K562 treated with DMSO at 1 percent for 4 hours (cell line): Measurements from ENCODE around the gene RAB21. TPM values are rescaled to one million over a fixed set of nuclear protein-coding genes. Genes with fewer than 3 reads are reported as not detected.

Experiments used
- total RNA-seq: library from RNA; unstranded; fragments of 300-600 nt; gene quantifications from 2 replicates; pipeline ENCODE4 v1.2.3, GENCODE V29; 2022; ENCODE audit not compliant: insufficient read depth

The RAB21 gene
- 7.8 and 9.0 TPM in 2 replicates for total RNA-seq

GRCh38 chr12:71754461-71755145 is at the start of gene RAB21:
Gene RAB21, plus strand, starts transcription at chr12:71754863. Its CDS starts 267 bp downstream, at chr12:71755130.

Other genes with a start within 250 kb of the RAB21 start
- 15.1 and 25.9 TPM in 2 replicates for gene ZFC3H1, start 91.0 kb upstream of the RAB21 start, total RNA-seq
- 4.4 and 4.7 TPM in 2 replicates for gene THAP2, start 90.6 kb upstream of the RAB21 start, total RNA-seq
- gene TMEM19, start 68.8 kb upstream of the RAB21 start, total RNA-seq: 5.2 and 6.5 TPM in 2 replicates
- gene TBC1D15, start 84.9 kb downstream of the RAB21 start, total RNA-seq: 21.4 and 25.7 TPM in 2 replicates
- not detected in 2 replicates for gene TPH2, start 184.0 kb downstream of the RAB21 start, total RNA-seq